Neural progenitor cell (in vitro differentiated cells): ENCODE data around the gene PTPRN2. TPM values are rescaled to one million over a fixed set of nuclear protein-coding genes. Genes with fewer than 3 reads are reported as not detected.

Source experiments
- DNase-seq: peaks from one replicate; pipeline ENCODE4 v3.0.0-alpha.2; 2016; ENCODE audit warnings: low spot score
- H2AFZ ChIP-seq: fragments of 200-600 bp; sonication (generic); replicated peaks from 2 replicates; pipeline ENCODE4 v1.6.1; 2016; ENCODE audit warnings: antibody characterized with exemption
- H3F3A ChIP-seq: fragments of 200-600 bp; sonication (generic); 2 replicates; pipeline ENCODE4 v1.6.1; 2016; ENCODE audit warnings: antibody characterized with exemption, low read depth
- H3K27ac ChIP-seq: fragments of 200-600 bp; sonication (generic); 2 replicates; pipeline ENCODE4 v1.5.1; 2016; ENCODE audit warnings: mild to moderate bottlenecking
- H3K27me3 ChIP-seq: fragments of 200-600 bp; sonication (generic); 2 replicates; pipeline ENCODE4 v1.6.1; 2016; ENCODE audit warnings: mild to moderate bottlenecking, moderate library complexity
- H3K36me3 ChIP-seq: fragments of 200-600 bp; sonication (generic); 2 replicates; pipeline ENCODE4 v1.5.1; 2016
- H3K4me1 ChIP-seq: fragments of 200-600 bp; sonication (generic); 2 replicates; pipeline ENCODE4 v1.6.1; 2016; ENCODE audit warnings: mixed run types
- H3K4me2 ChIP-seq: fragments of 200-600 bp; sonication (generic); 2 replicates; pipeline ENCODE4 v1.6.1; 2016
- H3K4me3 ChIP-seq: fragments of 200-600 bp; sonication (generic); 2 replicates; pipeline ENCODE4 v1.5.1; 2016
- H3K79me2 ChIP-seq: fragments of 200-600 bp; sonication (generic); 2 replicates; pipeline ENCODE4 v1.6.1; 2016; ENCODE audit warnings: low read depth
- H3K9ac ChIP-seq: fragments of 200-600 bp; sonication (generic); 2 replicates; pipeline ENCODE4 v1.6.1; 2016
- H3K9me3 ChIP-seq: fragments of 200-600 bp; sonication (generic); 2 replicates; pipeline ENCODE4 v1.5.1; 2016; ENCODE audit warnings: low read depth
- H4K20me1 ChIP-seq: fragments of 200-600 bp; sonication (generic); 2 replicates; pipeline ENCODE4 v1.6.1; 2016; ENCODE audit warnings: low read depth
- H3K27ac Mint-ChIP-seq: 3 replicates; pipeline ENCODE4 v1.8.0; 2021; ENCODE audit warnings: mixed read lengths
- H3K27me3 Mint-ChIP-seq: 2 replicates; pipeline ENCODE4 v1.8.0; 2022; ENCODE audit warnings: low read depth, mild to moderate bottlenecking, inconsistent platforms, moderate library complexity, mixed read lengths; ENCODE audit not compliant: insufficient read depth
- H3K36me3 Mint-ChIP-seq: 3 replicates; pipeline ENCODE4 v1.8.0; 2021; ENCODE audit warnings: mixed read lengths
- H3K4me1 Mint-ChIP-seq: 3 replicates; pipeline ENCODE4 v1.8.0; 2021; ENCODE audit warnings: mixed read lengths
- H3K4me3 Mint-ChIP-seq: 3 replicates; pipeline ENCODE4 v1.8.0; 2021; ENCODE audit warnings: mild to moderate bottlenecking, moderate library complexity, mixed read lengths
- H3K9me3 Mint-ChIP-seq: 3 replicates; pipeline ENCODE4 v1.8.0; 2020; ENCODE audit warnings: mixed read lengths
- EZH2 ChIP-seq: fragments of 200-600 bp; sonication (generic); IDR thresholded peaks from 2 replicates; pipeline ENCODE4 v1.6.1; 2017; ENCODE audit warnings: antibody characterized with exemption, mild to moderate bottlenecking, moderate library complexity
- EZH2phosphoT487 ChIP-seq: fragments of 200-600 bp; sonication (generic); IDR thresholded peaks from 2 replicates; pipeline ENCODE4 v1.6.1; 2017; ENCODE audit warnings: antibody characterized with exemption
- total RNA-seq: library from RNA; depleted of rRNA; stranded (reverse); fragments of >200 nt; gene quantifications from 2 replicates; pipeline ENCODE4 v1.2.3, GENCODE V29; 2015; ENCODE audit warnings: low replicate concordance
- TF ChIP-seq, protein P1 (sequence below): fragments of 200-600 bp; sonication (generic); IDR thresholded peaks from 2 replicates; pipeline ENCODE4 v1.5.1; 2017; ENCODE audit warnings: antibody characterized with exemption, mild to moderate bottlenecking

Gene PTPRN2
- total RNA-seq, 1 donor from 2014 or later, result 3.0 TPM

DNA sequence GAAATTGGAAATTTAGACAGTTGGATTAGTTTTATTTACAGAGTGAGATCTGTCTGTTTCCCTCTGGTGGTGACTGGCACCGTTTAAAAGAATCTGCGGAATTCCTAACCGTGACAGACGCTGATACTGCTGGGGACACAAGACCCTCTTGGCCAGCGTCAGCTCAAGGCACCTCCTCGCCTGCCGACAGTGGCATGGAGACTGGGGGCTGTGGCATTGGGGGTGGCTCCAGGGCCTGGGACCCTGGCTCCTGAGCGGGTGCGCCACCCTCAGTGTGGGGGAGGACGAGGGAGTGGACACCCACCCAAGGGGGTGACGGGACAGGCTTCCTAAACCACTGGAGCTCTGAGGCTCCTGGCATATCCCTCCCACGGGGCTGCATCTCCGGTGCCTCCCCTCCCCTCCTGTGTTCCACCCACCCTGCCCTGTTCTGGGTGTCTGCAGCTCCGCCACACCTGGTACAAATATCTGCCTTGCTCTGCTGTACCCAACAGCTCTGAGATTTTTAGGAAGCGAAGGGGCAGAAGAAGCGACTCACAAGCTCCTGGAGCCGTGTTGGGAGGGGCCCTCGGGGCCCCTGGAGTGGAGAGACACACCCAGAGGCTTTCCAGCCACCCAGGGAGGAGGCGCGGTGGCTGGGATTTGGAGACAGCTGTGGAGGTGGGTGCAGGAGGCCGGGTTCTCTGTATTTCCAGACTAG, 1072.1 kb downstream of the PTPRN2 start:
- Histone ChIP-seq H3K9ac (no peak overlapping the region), H2AFZ (no peak overlapping the region), H3K4me1 (no peaks in the 10 kb centered on the region), H4K20me1 (no peaks in the 10 kb centered on the region), H3K27ac (no peak overlapping the region), H3K79me2 (no peaks in the 10 kb centered on the region), H3K27me3 (peaks cover 10% of the 10 kb centered on the region), H3K9me3 (no peaks in the 10 kb centered on the region), H3K4me2 (no peak overlapping the region), H3K4me3 (no peak overlapping the region), H3F3A (no peaks in the 10 kb centered on the region), H3K36me3 (no peaks in the 10 kb centered on the region)
- TF ChIP-seq EZH2phosphoT487 (no peak), EZH2 (no peak)
- TF ChIP-seq, protein P1, sequence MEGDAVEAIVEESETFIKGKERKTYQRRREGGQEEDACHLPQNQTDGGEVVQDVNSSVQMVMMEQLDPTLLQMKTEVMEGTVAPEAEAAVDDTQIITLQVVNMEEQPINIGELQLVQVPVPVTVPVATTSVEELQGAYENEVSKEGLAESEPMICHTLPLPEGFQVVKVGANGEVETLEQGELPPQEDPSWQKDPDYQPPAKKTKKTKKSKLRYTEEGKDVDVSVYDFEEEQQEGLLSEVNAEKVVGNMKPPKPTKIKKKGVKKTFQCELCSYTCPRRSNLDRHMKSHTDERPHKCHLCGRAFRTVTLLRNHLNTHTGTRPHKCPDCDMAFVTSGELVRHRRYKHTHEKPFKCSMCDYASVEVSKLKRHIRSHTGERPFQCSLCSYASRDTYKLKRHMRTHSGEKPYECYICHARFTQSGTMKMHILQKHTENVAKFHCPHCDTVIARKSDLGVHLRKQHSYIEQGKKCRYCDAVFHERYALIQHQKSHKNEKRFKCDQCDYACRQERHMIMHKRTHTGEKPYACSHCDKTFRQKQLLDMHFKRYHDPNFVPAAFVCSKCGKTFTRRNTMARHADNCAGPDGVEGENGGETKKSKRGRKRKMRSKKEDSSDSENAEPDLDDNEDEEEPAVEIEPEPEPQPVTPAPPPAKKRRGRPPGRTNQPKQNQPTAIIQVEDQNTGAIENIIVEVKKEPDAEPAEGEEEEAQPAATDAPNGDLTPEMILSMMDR, result no peak
- Mint-ChIP-seq H3K4me3 (no peak overlapping the region), H3K27me3 (peaks cover 9% of the 10 kb centered on the region), H3K4me1 (peaks cover 46% of the 10 kb centered on the region), H3K9me3 (peaks cover 15% of the 10 kb centered on the region), H3K27ac (no peak overlapping the region), H3K36me3 (peaks cover 2% of the 10 kb centered on the region)
- DNase-seq, result peak; percentile 30

DNA sequence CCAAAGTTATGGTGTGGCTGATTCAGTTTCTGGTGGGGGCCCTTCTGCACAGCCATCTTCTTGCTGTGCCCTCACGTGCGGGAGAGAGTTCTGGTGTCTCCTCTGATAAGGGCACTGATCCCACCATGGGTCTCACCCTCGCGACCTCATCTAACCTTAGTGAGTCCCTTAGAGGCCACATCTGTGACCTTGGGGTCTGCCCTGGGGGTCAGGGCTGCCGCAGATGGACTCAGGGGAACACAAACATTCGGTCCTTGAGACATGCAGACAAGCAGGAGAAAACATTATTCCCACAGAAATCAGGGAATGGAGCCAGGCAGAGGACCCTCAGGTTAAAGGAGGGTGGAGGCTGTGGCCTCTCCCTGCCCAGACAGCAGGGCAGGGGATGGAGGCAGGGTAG, 1072.9 kb downstream of the PTPRN2 start:
- Mint-ChIP-seq H3K4me1 (peaks cover 41% of the 10 kb centered on the region), H3K9me3 (peaks cover 15% of the 10 kb centered on the region), H3K36me3 (peaks cover 2% of the 10 kb centered on the region), H3K27me3 (peaks cover 8% of the 10 kb centered on the region), H3K27ac (peak overlapping the region; percentile 91), H3K4me3 (no peak overlapping the region)
- Histone ChIP-seq H3K9me3 (no peaks in the 10 kb centered on the region), H3K27ac (no peak overlapping the region), H3K36me3 (no peaks in the 10 kb centered on the region), H2AFZ (no peak overlapping the region), H3K4me3 (no peak overlapping the region), H3K4me1 (no peaks in the 10 kb centered on the region), H4K20me1 (no peaks in the 10 kb centered on the region), H3K79me2 (no peaks in the 10 kb centered on the region), H3F3A (no peaks in the 10 kb centered on the region), H3K9ac (no peak overlapping the region), H3K27me3 (peaks cover 17% of the 10 kb centered on the region), H3K4me2 (no peak overlapping the region)
- no peak for DNase-seq
- TF ChIP-seq, protein P1, result no peak
- TF ChIP-seq EZH2, result no peak
- TF ChIP-seq EZH2phosphoT487, result no peak

DNA sequence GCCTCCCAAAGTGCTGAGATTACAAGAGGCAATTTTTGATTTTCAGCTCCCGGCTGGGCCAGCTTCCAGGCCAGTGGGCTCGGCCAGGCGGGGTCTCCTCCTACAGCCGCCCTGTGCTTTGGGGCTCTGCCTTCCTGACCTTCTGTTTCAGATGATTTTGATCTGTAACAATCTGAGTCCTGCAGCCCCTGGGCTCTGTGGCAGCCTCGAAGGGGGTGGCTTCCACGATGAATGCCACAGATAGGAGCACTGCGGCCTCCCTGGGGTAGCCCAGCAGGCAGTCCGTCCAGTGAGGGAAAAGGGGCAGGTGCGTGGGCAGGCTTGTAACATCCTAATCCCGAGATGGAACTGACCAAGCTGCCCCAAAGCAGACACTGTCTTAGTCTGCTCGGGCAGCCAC, 1073.3 kb downstream of the PTPRN2 start:
- H3K4me1 ChIP-seq, result no peaks in the 10 kb centered on the region
- no peak for TF ChIP-seq EZH2
- TF ChIP-seq EZH2phosphoT487, result no peak
- TF ChIP-seq, protein P1, result no peak
- H3F3A ChIP-seq, result no peaks in the 10 kb centered on the region
- H3K79me2 ChIP-seq, result no peaks in the 10 kb centered on the region
- peaks cover 38% of the 10 kb centered on the region for H3K4me1 Mint-ChIP-seq
- peak overlapping the region; percentile 91 for H3K27ac Mint-ChIP-seq
- H3K4me2 ChIP-seq, result no peak overlapping the region
- DNase-seq, result no peak
- no peak overlapping the region for H3K9ac ChIP-seq
- peaks cover 2% of the 10 kb centered on the region for H3K36me3 Mint-ChIP-seq
- H4K20me1 ChIP-seq, result no peaks in the 10 kb centered on the region
- no peak overlapping the region for H3K27ac ChIP-seq
- no peak overlapping the region for H3K4me3 ChIP-seq
- no peak overlapping the region for H3K4me3 Mint-ChIP-seq
- H3K9me3 Mint-ChIP-seq, result peaks cover 15% of the 10 kb centered on the region
- H3K27me3 Mint-ChIP-seq, result peaks cover 8% of the 10 kb centered on the region
- peaks cover 21% of the 10 kb centered on the region for H3K27me3 ChIP-seq
- H2AFZ ChIP-seq, result no peak overlapping the region
- no peaks in the 10 kb centered on the region for H3K9me3 ChIP-seq
- H3K36me3 ChIP-seq, result no peaks in the 10 kb centered on the region
